NOMO-1 treated with DMSO at 0.1 percent for 48 hours (cell line): ENCODE results near the gene SMIM45.
"Not testable (repeated sequence)": the region's sequence is repeated elsewhere in the genome, so short reads cannot be mapped to it uniquely, and the experiment has no call there.

Experiments
- DNase-seq: peaks from one replicate; lab custom pipeline; 2025; ENCODE audit not compliant: unreplicated experiment; lab: John Stamatoyannopoulos, UW

Gene SMIM45

DNA sequence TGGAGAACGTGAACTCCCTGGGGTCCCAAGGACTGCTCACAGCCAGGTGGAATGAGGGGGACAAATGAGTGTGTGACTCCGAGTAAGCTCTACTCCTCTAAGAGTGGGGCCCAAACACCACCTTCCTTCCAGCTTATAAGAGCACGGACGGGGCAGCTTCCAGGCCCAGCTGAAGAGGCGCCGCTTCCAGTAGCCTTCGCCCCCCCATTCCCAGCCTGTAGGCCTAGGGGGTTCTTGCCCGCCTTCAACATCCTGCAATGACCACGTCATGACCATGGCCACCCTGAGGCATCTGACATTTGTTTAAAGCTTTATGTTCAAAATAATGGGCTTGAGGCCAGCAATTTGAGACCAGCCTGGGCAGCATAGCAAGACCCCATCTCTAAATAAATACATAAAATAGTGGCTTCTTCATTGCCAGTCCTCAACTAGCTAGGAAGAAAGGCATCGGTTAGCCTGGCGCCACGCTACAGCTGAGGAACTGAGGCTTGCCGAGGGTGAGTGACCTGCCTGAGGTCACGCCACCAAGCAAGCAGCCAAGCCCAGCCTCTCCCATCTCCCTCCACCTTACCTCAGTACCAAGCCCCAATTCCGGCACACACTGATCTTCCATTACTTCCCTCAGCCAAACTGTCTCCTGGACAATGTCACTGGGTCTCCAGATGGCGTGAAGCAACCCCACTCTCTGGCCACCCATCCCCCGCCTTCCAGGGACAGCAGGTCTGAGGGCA lies 17.5 kb upstream of the SMIM45 start:
- no peak for DNase-seq

- DNase-seq, result no peak
Measured at GRCh38 chr22:41935015-41935351, 17.0 kb upstream of the SMIM45 start.

- no peak for DNase-seq
Measured at GRCh38 chr22:41935509-41935908, 16.4 kb upstream of the SMIM45 start.

GRCh38 chr22:41936894-41937169 lies 15.1 kb upstream of the SMIM45 start:
- no peak for DNase-seq

DNA sequence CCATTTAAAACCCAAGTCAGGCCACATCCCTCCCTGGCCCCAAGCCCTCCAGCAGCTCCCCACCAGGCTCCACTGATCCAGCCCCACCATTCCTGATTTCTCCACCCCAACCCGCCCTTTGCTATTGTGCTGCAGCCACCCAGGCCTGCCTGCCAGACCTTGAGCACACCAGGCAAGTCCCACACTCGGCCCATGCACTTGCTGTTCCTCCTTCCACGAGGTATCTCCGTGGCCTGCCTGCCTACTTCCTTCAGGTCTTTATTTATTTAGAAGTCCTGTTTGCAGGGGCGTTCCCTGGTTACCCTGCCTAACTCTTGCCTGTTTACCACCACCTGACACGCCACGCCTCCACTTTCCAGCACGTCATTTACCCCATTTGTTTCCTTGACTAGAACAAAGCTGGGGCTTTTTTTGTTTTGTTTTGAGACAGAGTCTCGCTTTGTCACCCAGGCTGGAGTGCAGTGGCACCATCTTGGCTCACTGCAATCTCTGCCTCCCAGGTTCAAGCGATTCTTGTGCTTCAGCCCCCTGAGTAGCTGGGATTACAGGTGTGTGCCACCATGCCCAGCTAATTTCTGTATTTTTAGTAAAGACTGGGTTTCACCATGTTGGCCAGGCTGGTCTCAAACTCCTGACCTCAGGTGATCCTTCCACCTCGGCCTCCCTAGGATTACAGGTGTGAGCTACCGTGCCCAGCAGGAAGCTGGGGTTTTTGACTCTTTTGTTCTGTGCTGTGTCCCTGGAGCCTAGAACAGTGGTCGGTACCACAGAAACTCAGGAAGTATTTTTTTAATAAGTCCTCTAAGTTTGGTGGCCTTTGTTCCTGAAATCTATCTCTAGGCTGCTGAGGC lies 11.7 kb upstream of the SMIM45 start:
- no peak for DNase-seq

- DNase-seq, result peak; percentile 70
Measured at GRCh38 chr22:41940832-41941765, 10.9 kb upstream of the SMIM45 start.

- no peak for DNase-seq
Measured at GRCh38 chr22:41943661-41944209, 8.2 kb upstream of the SMIM45 start.

- peak; percentile 97 for DNase-seq
Measured at GRCh38 chr22:41946629-41947423, 5.1 kb upstream of the SMIM45 start, which contains the start of gene CENPM. Gene CENPM, minus strand, starts transcription at chr22:41947152. Its CDS starts 76 bp downstream, at chr22:41947076.

DNA sequence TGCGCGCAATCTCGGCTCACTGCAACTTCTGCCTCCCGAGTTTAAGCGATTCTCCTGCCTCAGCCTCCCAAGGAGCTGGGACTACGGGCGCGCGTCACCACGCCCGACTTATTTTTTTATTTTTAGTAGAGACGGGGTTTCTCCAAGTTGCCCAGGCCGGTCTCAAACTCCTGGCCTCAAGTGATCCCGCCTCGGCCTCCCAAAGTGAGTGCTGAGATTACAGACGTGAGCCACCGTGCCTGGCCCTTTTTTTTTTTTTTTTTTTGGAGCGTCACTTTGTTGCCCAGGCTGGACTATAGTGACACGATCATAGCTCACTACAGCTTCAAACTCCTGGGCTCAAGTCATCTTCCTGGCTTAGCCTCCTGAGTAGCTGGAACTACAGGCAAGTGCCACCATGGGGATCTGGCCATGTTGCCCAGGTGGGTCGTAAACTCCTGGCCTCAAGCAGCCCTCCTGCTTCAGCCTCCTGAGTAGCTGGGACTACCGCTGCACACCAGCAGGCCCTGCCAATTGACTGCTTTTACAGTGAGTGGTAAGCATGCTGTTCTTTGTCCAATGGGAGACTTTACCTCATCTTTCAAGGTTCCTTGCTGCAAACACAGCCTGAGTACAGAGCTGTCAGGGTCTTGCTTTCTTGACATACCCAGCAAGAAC lies 4.4 kb upstream of the SMIM45 start:
- no peak for DNase-seq

DNA sequence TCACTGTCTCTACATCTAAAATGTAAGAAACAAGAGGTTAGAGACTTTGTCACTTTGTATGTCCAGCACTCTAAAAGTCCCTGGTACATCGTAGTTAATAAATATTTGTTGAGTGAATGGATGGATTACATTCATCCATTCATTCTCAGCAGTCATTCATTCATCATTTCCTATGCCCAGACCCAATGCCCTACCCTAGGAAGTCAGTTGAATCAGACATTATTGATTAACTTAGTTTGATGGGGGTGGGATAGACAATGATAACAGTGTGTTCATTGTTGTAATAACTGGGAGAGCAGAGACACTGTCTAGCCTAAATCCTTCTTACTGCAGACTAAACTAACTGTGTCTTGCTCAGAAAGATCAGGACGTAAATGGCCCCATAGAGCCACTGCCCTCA lies 3.8 kb upstream of the SMIM45 start:
- DNase-seq, result no peak

DNA sequence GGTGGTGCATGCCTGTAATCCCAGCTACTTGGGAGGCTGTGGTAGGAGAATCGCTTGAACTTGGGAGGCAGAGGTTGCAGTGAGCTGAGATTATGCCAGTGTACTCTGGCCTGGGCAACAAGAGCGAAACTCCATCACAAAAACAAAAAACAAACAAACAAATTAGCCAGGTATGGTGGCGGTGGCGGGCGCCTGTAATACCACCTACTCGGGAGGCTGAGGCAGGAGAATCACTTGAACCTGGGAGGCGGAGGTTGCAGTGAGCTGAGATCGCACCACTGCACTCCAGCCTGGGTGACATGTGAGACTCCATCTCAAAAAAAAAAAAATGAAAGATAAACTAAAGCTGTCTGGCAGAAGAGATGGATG lies 3.0 kb upstream of the SMIM45 start:
- DNase-seq, result not testable (repeated sequence)

GRCh38 chr22:41949297-41949965 lies 2.5 kb upstream of the SMIM45 start:
- no peak for DNase-seq

GRCh38 chr22:41952713-41953112 lies 763 bp downstream of the SMIM45 start:
- DNase-seq, result no peak

- DNase-seq, result no peak
Measured at GRCh38 chr22:41957941-41958556, 6.1 kb downstream of the SMIM45 start.

DNA sequence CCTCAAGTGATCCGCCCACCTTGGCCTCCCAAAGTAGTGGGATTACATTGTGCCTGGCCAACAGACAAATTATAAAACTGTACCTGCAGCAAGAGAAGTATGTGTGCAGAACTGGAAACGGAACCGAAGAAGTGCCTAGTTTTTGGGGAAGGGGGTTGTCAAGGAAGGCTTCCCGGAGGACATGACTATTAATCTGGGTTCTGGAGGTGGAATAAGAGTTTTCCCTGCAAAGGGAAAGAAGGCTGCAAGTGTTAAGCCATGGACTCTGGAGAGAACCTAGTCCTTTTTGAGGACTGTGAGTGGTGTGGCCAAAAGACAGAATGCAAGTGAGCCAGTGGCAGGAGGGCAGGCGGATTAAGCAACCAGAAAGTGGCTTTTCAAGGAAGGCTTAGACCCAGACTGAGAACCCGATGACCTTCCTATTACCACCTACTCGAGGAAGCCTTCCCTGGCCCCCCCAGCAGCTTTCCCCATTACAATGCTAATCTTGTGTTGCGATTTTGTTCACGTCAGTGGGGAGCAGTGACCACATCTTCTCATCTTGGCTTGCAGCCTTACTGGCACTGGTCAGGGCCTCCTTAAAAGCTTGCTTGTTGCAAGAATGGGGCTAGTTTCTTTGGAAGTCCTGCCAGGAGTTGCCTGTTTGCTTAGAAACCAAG lies 11.6 kb downstream of the SMIM45 start:
- peak; percentile 26 for DNase-seq

DNA sequence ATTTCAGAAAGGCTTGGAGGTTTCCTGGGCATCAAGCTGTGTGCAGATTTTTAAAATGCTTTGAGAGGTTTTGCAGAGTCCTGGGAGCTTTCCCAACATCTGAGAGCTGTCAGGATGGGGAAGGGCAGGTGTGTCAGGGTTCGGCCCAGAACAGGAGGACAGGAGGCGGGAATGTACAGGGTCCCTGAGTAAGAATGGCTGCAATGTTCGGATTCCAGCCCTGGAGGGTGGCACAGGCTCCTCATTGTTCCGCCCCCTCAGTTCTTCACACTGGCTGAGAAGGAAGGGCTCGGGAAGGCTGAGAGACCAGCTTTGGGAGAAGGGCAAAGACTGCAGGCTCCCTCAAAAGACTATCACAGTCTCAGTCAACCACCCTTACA lies 12.2 kb downstream of the SMIM45 start:
- no peak for DNase-seq

DNA sequence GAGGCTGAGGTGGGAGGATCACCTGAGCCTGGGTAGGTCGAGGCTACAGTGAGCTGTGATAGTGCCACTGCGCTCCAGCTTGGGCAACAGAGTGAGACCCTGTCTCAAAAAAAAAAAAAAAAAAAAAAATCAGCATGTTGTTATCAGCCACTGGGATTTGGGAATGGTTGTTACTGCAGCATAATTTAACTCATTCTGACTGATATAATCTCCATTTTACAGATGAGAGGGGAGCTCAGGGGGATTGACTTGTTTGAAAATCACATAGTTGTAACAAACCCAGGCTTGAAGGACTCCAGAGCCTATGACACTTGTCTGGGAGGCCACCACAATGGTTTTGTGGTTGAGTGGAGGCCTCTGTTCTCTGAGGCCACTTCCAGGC lies 14.3 kb downstream of the SMIM45 start:
- DNase-seq, result no peak

- peak; percentile 81 for DNase-seq
Measured at GRCh38 chr22:41966607-41967240, 14.8 kb downstream of the SMIM45 start.
